ENCODE results near the gene C16orf86.

Gene C16orf86

GRCh38 chr16:67699265-67699664 is 32.7 kb downstream of the C16orf86 start:
- no peak for DNase-seq

- no peak for DNase-seq
Observed at GRCh38 chr16:67701420-67701819, 34.8 kb downstream of the C16orf86 start.

GRCh38 chr16:67702130-67702529 is 35.5 kb downstream of the C16orf86 start:
- DNase-seq: no peak

GRCh38 chr16:67703626-67704025 is 37.0 kb downstream of the C16orf86 start:
- DNase-seq: no peak

- no peak for DNase-seq
Observed at GRCh38 chr16:67704110-67704509, 37.5 kb downstream of the C16orf86 start.

- DNase-seq: no peak
Observed at GRCh38 chr16:67707210-67707609, 40.6 kb downstream of the C16orf86 start.

- DNase-seq: no peak
Observed at GRCh38 chr16:67707790-67708189, 41.2 kb downstream of the C16orf86 start.

GRCh38 chr16:67708368-67708771 is 41.8 kb downstream of the C16orf86 start:
- DNase-seq: no peak

GRCh38 chr16:67709050-67709449 is 42.4 kb downstream of the C16orf86 start:
- no peak for DNase-seq

GRCh38 chr16:67710607-67711006 is 44.0 kb downstream of the C16orf86 start:
- DNase-seq: no peak

- DNase-seq: no peak
Observed at GRCh38 chr16:67713647-67714273, 47.1 kb downstream of the C16orf86 start.

- no peak for DNase-seq
Observed at GRCh38 chr16:67714522-67714921, 47.9 kb downstream of the C16orf86 start.

- no peak for DNase-seq
Observed at GRCh38 chr16:67716097-67716496, 49.5 kb downstream of the C16orf86 start.

All from activated gamma-delta T cell treated with Interleukin-2 at 50 U/mL for 16 hours (primary cell).